ENCODE data around the gene TNIP1.

Gene TNIP1

GRCh38 chr5:150992705-150993104, 88.1 kb downstream of the TNIP1 start:
- no peak for DNase-seq

- DNase-seq: no peak
These were observed 91.1 kb downstream of the TNIP1 start for GRCh38 chr5:150989695-150990094.

- no peak for DNase-seq
These were observed 93.1 kb downstream of the TNIP1 start for GRCh38 chr5:150987746-150988145.

Data from NCI-H1105 treated with DMSO at 0.1 percent for 48 hours (cell line).